Nephron (organoid): ENCODE data around the gene MPPED1.

Source experiments
- H3K27ac Mint-ChIP-seq, 3 experiments: 2 replicates each; pipeline ENCODE4 v1.8.0; 2020; ENCODE audit warnings: mixed read lengths in 3 of 3, mild to moderate bottlenecking in 2 of 3, moderate library complexity in 1 of 3
- H3K27me3 Mint-ChIP-seq: 2 replicates; pipeline ENCODE4 v1.8.0; 2021; ENCODE audit warnings: low read depth, mild to moderate bottlenecking, moderate library complexity, mixed read lengths
- H3K36me3 Mint-ChIP-seq: 2 replicates; pipeline ENCODE4 v1.8.0; 2020; ENCODE audit warnings: low read depth, mixed read lengths
- H3K4me1 Mint-ChIP-seq: 2 replicates; pipeline ENCODE4 v1.8.0; 2020; ENCODE audit warnings: mixed read lengths
- H3K4me3 Mint-ChIP-seq, 3 experiments: 2 replicates each; pipeline ENCODE4 v1.8.0; 2020; ENCODE audit warnings: mild to moderate bottlenecking in 3 of 3, mixed read lengths in 3 of 3, moderate library complexity in 2 of 3
- H3K9me3 Mint-ChIP-seq: 2 replicates; pipeline ENCODE4 v1.8.0; 2020; ENCODE audit warnings: mixed read lengths
- TF ChIP-seq, protein P1 (sequence below), 3 experiments: fragments of 200-600 bp; sonication (generic); IDR thresholded peaks; one replicate each; pipeline ENCODE4 v1.5.0; 2021; ENCODE audit warnings: antibody characterized with exemption in 3 of 3; ENCODE audit not compliant: unreplicated experiment in 3 of 3

Gene MPPED1

DNA sequence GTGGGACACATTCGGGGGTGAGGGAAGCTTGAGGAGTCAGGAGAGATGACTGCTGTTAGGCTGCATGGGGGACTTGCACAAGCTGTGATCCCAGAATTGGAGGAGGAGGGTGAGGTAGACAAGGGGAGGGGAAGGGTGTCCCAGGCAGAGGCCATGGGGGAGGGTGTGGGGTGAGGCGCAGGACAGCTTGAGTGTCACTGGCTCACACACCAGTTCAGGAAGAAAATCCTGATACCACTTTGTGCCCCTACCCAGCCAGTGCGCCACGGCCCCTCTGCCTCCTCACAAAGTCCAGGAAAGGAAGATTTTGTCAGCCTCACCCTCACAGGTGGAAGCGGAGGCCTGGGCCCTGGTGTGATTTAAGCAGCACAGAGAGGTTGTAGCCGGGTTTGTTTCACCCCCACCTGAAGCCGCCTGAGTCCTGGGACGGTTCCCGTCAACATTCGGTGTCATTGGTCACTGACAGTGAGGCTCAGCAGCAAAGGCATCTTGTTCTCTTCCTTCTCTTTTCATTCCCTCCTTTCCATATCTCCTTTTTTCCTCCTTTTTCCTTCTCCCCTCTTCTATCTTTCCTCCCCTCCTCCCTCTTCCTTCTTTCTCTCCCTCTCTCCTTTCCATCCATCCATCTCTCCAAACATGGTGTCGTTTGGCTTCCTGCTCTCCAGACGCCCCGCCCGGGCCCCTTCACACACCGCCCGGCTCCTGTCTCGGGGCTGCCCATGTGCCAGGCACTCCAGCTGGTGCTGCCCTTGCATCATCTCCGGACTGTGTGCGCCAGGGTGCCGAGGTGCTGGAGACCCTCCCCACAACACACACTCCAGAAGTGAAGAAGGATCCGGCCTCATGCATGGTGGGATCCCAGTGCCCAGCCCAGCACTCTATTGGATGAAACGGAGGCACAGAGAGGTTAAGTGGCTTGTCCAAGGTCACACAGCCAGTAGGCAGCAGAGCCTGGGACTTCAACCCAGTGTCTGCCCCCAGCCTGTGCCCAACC, 89.3 kb downstream of the MPPED1 start:
- H3K9me3 Mint-ChIP-seq: peaks cover 8% of the 10 kb centered on the region
- TF ChIP-seq, protein P1, sequence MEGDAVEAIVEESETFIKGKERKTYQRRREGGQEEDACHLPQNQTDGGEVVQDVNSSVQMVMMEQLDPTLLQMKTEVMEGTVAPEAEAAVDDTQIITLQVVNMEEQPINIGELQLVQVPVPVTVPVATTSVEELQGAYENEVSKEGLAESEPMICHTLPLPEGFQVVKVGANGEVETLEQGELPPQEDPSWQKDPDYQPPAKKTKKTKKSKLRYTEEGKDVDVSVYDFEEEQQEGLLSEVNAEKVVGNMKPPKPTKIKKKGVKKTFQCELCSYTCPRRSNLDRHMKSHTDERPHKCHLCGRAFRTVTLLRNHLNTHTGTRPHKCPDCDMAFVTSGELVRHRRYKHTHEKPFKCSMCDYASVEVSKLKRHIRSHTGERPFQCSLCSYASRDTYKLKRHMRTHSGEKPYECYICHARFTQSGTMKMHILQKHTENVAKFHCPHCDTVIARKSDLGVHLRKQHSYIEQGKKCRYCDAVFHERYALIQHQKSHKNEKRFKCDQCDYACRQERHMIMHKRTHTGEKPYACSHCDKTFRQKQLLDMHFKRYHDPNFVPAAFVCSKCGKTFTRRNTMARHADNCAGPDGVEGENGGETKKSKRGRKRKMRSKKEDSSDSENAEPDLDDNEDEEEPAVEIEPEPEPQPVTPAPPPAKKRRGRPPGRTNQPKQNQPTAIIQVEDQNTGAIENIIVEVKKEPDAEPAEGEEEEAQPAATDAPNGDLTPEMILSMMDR (IDR thresholded peaks at IDR 0.05; ENCODE audit: unreplicated experiment in 3 of 3): no peak
- no peak overlapping the region for H3K4me3 Mint-ChIP-seq
- no peaks in the 10 kb centered on the region for H3K4me1 Mint-ChIP-seq
- H3K36me3 Mint-ChIP-seq: no peaks in the 10 kb centered on the region
- peaks cover 5% of the 10 kb centered on the region for H3K27me3 Mint-ChIP-seq
- H3K27ac Mint-ChIP-seq: no peak overlapping the region

DNA sequence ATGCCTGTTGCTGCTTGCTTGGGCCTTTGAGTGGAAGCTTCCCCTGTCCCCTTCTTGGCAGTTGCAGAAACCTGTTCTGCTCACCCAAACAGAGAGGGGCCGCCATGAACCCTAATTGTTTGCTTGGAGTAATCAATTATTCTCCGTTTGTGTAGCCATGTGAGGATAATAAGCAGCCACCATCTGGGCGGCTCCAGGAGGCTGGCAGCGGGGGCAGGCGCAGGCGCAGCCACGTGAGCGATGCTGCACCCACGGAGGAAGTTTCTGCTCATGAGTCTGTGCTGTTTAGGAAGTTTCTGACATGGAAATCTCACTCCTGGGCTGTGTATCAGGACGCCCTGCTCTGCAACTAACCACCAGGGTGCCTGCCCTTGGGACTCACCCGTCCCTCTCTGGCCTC, 90.1 kb downstream of the MPPED1 start:
- Mint-ChIP-seq H3K9me3 (peaks cover 8% of the 10 kb centered on the region), H3K4me1 (no peaks in the 10 kb centered on the region), H3K27ac (no peak overlapping the region), H3K36me3 (no peaks in the 10 kb centered on the region), H3K27me3 (peaks cover 5% of the 10 kb centered on the region), H3K4me3 (no peak overlapping the region)
- TF ChIP-seq, protein P1 (IDR thresholded peaks at IDR 0.05; ENCODE audit: unreplicated experiment in 3 of 3): no peak

DNA sequence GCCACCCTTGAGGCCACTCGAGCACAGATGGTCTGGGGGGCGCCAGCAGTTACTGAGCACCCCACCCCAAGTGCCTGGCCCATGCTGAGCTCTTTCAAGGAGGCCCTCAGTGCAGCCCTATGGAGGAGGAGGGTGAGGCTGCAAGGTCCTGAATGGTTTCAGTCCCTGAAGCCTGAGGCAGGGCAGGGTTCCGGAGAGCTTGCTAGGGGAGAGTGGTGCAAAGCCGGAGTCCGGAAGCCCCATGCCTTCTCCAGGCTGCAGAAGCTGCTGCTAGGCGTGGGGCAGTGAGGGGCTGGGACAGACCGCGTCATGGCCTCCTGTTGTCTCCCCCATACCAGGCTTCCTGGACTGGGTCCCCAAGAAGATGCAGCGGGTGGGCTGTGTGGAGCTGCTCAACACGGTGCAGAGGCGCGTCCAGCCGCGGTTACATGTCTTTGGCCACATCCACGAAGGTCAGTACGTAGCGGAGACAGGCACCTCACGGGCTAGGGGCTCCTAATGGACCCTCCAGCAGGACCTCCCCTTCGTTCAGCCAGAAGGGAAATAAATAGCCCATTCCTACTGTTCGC, 90.6 kb downstream of the MPPED1 start:
- Mint-ChIP-seq H3K36me3 (no peaks in the 10 kb centered on the region), H3K4me1 (no peaks in the 10 kb centered on the region), H3K27ac (no peak overlapping the region), H3K4me3 (no peak overlapping the region), H3K9me3 (peaks cover 3% of the 10 kb centered on the region), H3K27me3 (peaks cover 5% of the 10 kb centered on the region)
- TF ChIP-seq, protein P1 (IDR thresholded peaks at IDR 0.05; ENCODE audit: unreplicated experiment in 3 of 3): no peak

DNA sequence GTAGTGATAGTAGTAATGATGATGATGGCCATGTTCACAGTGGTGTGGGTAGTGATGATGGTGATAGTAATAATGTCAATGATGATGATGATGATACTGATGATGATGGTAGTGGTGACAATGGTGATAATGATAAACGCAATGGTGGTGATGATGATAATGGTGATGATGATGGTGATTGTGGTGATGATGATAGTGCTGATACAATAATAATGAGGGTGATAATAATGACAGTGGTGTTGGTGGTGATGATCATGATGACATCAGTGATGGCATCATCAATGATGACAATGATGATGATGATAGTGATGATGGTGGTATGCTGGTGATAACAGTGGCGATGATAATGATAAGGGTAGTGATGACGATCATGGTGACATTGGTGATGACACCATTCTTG, 92.3 kb downstream of the MPPED1 start:
- Mint-ChIP-seq H3K27ac (no peak overlapping the region), H3K4me1 (no peaks in the 10 kb centered on the region), H3K9me3 (peaks cover 3% of the 10 kb centered on the region), H3K36me3 (no peaks in the 10 kb centered on the region), H3K4me3 (no peak overlapping the region), H3K27me3 (peaks cover 5% of the 10 kb centered on the region)
- TF ChIP-seq, protein P1 (IDR thresholded peaks at IDR 0.05; ENCODE audit: unreplicated experiment in 3 of 3): no peak

DNA sequence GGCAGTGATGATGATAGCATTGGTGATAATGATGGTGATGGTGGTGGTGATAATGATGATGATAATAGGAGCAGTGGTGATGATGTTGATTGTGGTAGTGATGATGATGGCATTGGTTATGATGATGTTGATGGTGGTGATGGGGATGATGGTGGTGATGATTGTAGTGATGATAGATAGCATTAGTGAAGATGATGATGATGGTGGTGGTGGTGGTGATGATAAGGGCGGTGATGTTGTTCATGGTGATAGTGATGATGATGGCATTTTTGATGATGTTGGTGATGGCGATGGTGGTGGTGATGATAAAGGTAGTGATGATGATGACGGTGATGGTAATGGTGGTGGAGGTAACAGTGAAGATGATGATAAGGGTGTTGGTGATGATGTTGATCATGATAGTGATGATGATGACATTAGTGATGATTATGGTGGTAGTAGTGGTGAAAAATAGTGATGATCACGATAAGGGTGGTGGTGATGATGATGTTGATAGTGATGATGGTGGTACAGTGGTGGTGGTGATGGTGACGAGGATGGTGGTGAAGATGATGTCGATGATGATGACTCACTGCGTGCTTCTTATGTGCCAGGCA, 93.0 kb downstream of the MPPED1 start:
- TF ChIP-seq, protein P1 (IDR thresholded peaks at IDR 0.05; ENCODE audit: unreplicated experiment in 3 of 3): no peak
- H3K27ac Mint-ChIP-seq: no peak overlapping the region
- peaks cover 6% of the 10 kb centered on the region for H3K27me3 Mint-ChIP-seq
- H3K36me3 Mint-ChIP-seq: no peaks in the 10 kb centered on the region
- H3K9me3 Mint-ChIP-seq: peaks cover 3% of the 10 kb centered on the region
- no peak overlapping the region for H3K4me3 Mint-ChIP-seq
- no peaks in the 10 kb centered on the region for H3K4me1 Mint-ChIP-seq
